HUES64 (cell line): ENCODE measurements around the gene PLSCR1.
"Not testable (repeated sequence)": the region's sequence is repeated elsewhere in the genome, so short reads cannot be mapped to it uniquely, and the experiment has no call there.

Source experiments
- H3K27ac ChIP-seq: 2 replicates; pipeline ENCODE4 v1.7.0; 2013; ENCODE audit warnings: low read depth, low read length, inconsistent platforms
- H3K27me3 ChIP-seq: 2 replicates; pipeline ENCODE4 v1.6.1; 2013; ENCODE audit warnings: mild to moderate bottlenecking, low read length; ENCODE audit not compliant: insufficient read depth
- H3K36me3 ChIP-seq: 2 replicates; pipeline ENCODE4 v1.6.1; 2013; ENCODE audit warnings: mild to moderate bottlenecking, low read length; ENCODE audit not compliant: insufficient read depth
- H3K4me1 ChIP-seq: 2 replicates; pipeline ENCODE4 v1.6.1; 2013; ENCODE audit warnings: mild to moderate bottlenecking, low read length, moderate library complexity; ENCODE audit not compliant: insufficient read depth
- H3K4me3 ChIP-seq: 2 replicates; pipeline ENCODE4 v1.5.1; 2013; ENCODE audit warnings: mild to moderate bottlenecking, low read length, moderate library complexity
- H3K9ac ChIP-seq: 2 replicates; pipeline ENCODE4 v1.6.1; 2013; ENCODE audit warnings: mild to moderate bottlenecking, low read depth, low read length
- H3K9me3 ChIP-seq: 2 replicates; pipeline ENCODE4 v1.6.1; 2013; ENCODE audit warnings: low read depth, low read length; ENCODE audit not compliant: insufficient read depth
- WGBS: fragments of 150-250, 120-280 bp; methylation state at CpG from one replicate; pipeline ENCODE4 v1.1.7; 2013; ENCODE audit warnings: missing lambda C conversion rate; 5-methylcytosine and 5-hydroxymethylcytosine counted together

Gene PLSCR1

DNA sequence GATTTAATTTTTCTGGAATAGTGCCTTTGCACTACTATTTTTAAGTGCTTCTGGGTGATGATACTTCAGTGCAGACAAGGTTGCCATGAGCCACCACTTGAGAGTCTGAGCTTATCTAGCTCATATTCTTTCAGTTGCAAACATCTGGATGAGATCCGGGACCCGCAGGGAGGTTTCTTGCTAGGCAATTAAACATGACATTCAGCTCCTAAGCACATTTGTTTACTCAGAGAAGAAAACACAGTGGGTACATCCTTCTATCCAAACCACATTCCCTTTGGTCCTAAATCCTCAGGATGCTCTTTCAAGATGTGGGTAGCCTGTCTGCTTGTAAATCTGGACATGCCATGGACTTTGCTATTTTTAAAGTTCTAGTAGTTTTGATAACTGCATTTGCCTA lies 12.0 kb downstream of the PLSCR1 start:
- H3K4me3 ChIP-seq, result no peak overlapping the region
- H3K9me3 ChIP-seq, result no peaks in the 10 kb centered on the region
- no peak overlapping the region for H3K9ac ChIP-seq
- peaks cover 56% of the 10 kb centered on the region for H3K36me3 ChIP-seq
- H3K4me1 ChIP-seq, result peaks cover 59% of the 10 kb centered on the region
- H3K27ac ChIP-seq, result no peak overlapping the region
- 69% methylated on average over 2 of the region's 2 CpGs for WGBS
- H3K27me3 ChIP-seq, result no peaks in the 10 kb centered on the region

DNA sequence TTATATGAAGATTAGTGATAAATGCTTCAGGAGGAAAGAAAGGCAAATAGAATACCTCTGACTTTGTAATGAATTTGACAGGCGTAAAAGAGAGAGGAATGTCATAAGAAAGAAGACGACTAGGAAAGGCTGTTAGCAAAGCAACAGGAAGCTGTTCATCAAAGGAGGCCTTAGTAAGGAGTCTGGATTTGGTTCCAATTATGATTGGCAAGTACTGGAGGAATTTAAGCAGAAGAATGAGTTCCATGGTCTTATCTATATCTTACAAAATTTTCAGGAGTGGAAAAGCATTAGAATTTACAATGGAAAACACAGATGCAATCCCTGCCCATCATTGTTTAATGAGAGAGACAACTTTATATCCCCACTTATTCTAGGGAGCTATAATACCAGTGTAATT lies 13.8 kb downstream of the PLSCR1 start:
- no peaks in the 10 kb centered on the region for H3K27me3 ChIP-seq
- peaks cover 64% of the 10 kb centered on the region for H3K36me3 ChIP-seq
- 82% methylated on average over 2 of the region's 2 CpGs for WGBS
- no peak overlapping the region for H3K27ac ChIP-seq
- no peaks in the 10 kb centered on the region for H3K9me3 ChIP-seq
- H3K4me3 ChIP-seq, result no peak overlapping the region
- peaks cover 41% of the 10 kb centered on the region for H3K4me1 ChIP-seq
- no peak overlapping the region for H3K9ac ChIP-seq

DNA sequence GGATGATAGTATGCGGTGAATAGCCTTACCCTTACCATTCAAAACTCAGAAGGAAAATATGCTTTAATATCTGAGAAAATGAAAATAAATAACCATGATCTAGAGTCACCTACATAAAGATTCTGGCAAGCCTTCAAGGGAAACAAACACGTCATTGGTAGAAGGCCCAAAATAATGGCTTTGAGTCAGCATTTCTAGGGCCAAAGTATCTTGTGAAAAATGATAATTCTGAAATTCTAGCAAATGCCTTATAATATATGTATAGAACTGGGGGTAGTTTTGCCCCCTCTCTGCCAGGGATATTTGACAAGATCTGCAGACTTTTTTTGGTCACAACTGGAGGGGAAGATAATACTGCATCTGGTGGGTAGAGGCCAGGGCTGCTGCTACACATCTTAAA lies 15.4 kb downstream of the PLSCR1 start:
- no peak overlapping the region for H3K27ac ChIP-seq
- WGBS, result 100% methylated on average over 1 of the region's 2 CpGs

DNA sequence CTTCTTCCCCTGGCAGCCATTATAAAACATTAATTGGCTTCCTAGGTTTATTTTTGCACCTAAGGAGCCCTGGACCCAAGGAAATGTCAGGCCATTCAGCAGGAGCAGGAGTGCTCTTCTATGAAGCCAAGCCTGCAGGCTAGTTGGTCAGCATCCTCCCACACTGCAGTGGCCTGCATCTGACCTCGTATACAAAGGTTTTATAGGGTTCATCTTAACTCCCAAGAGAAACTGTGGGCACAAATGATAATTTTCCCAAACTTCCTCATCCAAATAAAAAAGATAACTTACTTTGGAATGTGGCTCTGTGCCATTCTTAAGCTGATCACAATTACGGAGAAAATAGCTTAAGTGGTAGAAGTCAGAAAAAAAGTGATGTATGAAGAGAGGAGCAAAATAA lies 19.4 kb downstream of the PLSCR1 start:
- Histone ChIP-seq H3K4me3 (no peak overlapping the region), H3K36me3 (peaks cover 51% of the 10 kb centered on the region), H3K27me3 (no peaks in the 10 kb centered on the region), H3K4me1 (peaks cover 44% of the 10 kb centered on the region), H3K9me3 (no peaks in the 10 kb centered on the region), H3K27ac (no peak overlapping the region; the same call in 1 of the 2 replicates), H3K9ac (no peak overlapping the region)
- 98% methylated on average over 2 of the region's 2 CpGs for WGBS

More for the DNA sequence above, 15.4 kb downstream of the PLSCR1 start:
- H3K36me3 ChIP-seq, result peaks cover 64% of the 10 kb centered on the region
- H3K9me3 ChIP-seq, result no peaks in the 10 kb centered on the region
- H3K4me1 ChIP-seq, result peaks cover 48% of the 10 kb centered on the region
- no peaks in the 10 kb centered on the region for H3K27me3 ChIP-seq
- no peak overlapping the region for H3K4me3 ChIP-seq
- H3K9ac ChIP-seq, result no peak overlapping the region

DNA sequence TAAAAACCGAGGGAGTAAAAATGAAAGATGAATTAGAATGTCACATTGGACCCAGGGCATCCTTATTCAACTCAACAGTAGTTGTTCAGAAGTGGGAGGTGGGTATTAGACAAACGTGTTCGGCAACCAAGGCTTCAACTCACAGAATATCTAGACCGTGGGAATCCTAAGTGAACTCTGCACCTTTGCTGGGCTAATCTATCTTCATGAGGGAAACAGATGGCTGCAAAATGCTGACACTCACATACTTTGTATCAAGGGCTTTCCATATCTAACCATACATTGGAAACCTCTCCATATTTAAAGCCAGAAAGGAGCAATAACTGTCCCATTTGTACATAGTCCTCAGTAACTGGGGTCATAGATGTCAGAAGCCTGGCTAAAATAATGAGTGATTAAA lies 20.9 kb downstream of the PLSCR1 start:
- H3K9ac ChIP-seq, result peak overlapping the region; percentile 67; the same call in 1 of the 2 replicates
- WGBS, result 82% methylated on average over 4 of the region's 4 CpGs
- H3K27ac ChIP-seq, result peak overlapping the region; percentile 91
- no peaks in the 10 kb centered on the region for H3K27me3 ChIP-seq
- peaks cover 44% of the 10 kb centered on the region for H3K4me1 ChIP-seq
- H3K9me3 ChIP-seq, result no peaks in the 10 kb centered on the region
- peaks cover 49% of the 10 kb centered on the region for H3K36me3 ChIP-seq
- H3K4me3 ChIP-seq, result no peak overlapping the region

DNA sequence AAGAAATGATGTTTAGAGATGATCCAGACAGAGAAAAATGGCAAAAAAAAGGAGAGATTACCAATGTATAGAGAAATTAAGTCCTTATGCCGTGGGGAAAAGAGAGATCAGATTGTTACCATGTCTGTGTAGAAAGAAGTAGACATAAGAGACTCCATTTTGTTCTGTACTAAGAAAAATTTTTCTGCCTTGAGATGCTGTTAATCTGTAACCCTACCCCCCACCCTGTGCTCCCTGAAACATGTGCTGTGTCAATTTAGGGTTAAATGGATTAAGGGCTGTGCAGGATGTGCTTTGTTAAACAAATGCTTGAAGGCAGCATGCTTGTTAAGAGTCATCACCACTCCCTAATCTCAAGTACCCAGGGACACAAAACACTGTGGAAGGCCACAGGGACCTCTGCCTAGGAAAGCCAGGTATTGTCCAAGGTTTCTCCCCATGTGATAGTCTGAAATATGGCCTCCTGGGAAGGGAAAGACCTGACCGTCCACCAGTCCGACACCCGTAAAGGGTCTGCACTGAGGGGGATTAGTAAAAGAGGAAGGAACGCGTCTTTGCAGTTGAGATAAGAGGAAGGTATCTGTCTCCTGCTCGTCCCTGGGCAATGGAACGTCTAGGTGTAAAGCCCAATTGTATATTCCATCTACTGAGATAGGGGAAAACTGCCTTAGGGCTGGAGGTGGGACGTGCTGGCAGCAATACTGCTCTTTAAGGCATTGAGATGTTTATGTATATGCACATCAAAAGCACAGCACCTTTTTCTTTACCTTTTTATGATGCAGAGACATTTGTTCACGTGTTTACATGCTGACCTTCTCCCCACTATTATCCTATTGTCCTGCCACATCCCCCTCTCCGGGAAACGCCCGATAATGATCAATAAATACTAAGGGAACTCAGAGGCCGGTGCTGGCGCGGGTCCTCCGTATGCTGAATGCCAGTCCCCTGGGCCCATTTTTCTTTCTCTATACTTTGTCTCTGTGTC lies 21.9 kb downstream of the PLSCR1 start:
- peak overlapping the region; percentile 67 for H3K9ac ChIP-seq
- peaks cover 44% of the 10 kb centered on the region for H3K4me1 ChIP-seq
- not testable (repeated sequence) for H3K27me3 ChIP-seq, H3K9me3 ChIP-seq
- H3K27ac ChIP-seq, result peak overlapping the region; percentile 91
- 35% methylated on average over 16 of the region's 17 CpGs for WGBS
- H3K36me3 ChIP-seq, result peaks cover 38% of the 10 kb centered on the region
- peak overlapping the region; percentile 32 for H3K4me3 ChIP-seq

DNA sequence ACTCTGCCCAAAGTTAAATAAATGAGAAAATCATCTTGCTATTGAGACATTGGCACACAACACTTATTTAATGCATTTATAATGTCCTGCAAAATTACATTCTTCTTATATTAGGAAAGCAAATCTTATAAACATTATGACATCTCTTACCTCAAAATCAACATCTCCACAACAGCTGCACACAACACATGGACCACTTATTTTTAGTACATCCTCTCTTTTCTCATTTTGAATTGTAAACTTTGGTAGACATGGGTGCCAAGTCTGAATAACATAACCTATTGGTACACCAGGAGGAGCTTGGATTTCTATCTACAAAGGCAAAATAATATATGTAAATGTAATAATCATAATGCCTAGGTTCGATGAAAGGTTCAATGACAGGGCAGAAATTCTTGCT lies 23.0 kb downstream of the PLSCR1 start:
- Histone ChIP-seq H3K36me3 (peaks cover 33% of the 10 kb centered on the region), H3K9ac (no peak overlapping the region), H3K9me3 (no peaks in the 10 kb centered on the region), H3K27ac (no peak overlapping the region), H3K27me3 (no peaks in the 10 kb centered on the region), H3K4me1 (peaks cover 44% of the 10 kb centered on the region), H3K4me3 (no peak overlapping the region)
- 97% methylated on average over 1 of the region's 1 CpG for WGBS

DNA sequence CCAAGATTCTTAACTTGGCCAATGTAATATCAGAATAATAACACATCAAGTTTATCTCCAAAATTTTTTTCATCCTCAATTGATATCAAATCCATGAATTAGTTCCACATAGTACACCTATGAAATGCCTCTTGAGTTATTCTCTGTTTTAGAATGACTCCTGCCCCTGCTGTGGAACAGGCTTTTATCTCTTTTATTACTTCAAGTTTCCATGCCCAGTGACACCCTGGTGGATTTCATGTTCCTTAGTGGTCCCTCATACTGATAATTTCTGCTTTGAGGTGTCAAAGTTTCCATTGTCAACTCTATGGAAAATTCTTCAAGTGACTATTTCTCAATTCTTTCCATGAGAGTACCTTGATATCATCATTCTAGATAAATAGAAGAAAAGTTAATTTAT lies 24.6 kb downstream of the PLSCR1 start:
- H3K27me3 ChIP-seq, result no peaks in the 10 kb centered on the region
- peaks cover 1% of the 10 kb centered on the region; the same call in 1 of the 2 replicates for H3K9me3 ChIP-seq
- peaks cover 48% of the 10 kb centered on the region for H3K36me3 ChIP-seq
- no peak overlapping the region for H3K27ac ChIP-seq
- no peak overlapping the region for H3K9ac ChIP-seq
- no peak overlapping the region for H3K4me3 ChIP-seq
- peaks cover 37% of the 10 kb centered on the region for H3K4me1 ChIP-seq

DNA sequence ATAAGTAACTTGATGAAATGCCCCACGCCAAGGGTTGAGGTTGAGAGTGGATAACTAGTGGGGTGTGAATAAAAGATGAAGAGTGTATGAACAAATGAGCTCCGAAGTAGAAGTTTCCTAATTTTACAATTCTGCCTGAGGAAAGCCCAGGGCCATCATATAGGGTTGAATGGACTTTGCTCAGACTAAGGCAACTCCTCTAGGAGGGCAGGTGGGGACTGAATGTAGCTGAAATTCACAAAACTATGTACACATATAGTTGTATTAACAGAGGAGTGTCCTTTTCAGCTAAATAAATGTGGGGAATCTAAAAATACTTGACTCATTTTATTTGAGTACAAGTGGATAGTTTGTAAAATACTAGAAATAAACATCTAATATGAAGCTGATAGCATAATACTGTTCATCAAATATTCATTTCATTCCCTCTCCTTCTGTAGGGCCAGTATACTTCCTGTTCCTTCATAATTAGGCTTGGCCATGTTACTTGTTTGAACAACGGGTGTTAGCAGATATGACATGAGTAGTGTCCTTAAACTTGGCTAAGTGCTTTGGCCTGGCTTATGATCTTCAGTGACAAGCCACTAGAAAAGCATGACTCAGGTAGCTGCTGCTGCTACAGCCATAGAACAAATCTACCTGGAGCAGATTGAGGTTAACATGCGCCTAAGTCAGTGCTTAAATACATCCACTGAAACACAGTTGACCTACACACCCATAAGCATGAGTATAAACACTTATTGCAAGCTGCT lies 26.5 kb downstream of the PLSCR1 start:
- Histone ChIP-seq H3K4me1 (peaks cover 23% of the 10 kb centered on the region), H3K27ac (no peak overlapping the region), H3K9ac (no peak overlapping the region), H3K27me3 (no peaks in the 10 kb centered on the region), H3K36me3 (peaks cover 56% of the 10 kb centered on the region), H3K4me3 (no peak overlapping the region), H3K9me3 (peaks cover 6% of the 10 kb centered on the region)
- WGBS, result 93% methylated on average over 4 of the region's 4 CpGs

DNA sequence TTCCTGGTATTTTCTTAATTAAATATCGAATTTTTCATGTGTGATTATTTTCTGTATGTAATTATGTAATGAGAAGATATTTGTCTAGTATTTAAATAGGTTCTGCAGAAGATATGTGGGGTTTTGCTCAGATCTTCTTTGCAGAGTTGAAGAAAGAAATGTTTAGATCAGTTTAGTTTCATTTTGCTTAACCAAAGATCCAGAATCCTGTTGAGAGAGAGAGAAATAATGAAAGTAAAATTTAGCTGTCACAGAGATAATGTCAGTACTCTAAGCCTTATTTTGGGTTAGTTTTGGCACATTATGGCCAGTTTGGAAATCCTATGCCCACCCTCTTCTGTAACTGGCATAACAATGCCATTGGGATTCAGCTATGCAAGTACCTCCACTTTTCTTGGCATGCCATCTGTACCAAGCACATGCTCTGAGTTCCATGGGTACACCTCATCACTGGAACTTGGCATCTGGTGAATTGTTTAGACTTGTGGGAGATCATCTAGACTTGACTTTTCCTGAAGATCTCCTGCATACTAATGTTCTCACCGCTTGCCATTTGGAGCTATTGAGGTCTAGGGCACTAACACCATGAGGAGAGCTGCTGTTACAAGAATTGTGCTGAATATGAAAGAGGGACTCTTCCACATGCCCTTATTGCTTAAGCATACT lies 30.9 kb downstream of the PLSCR1 start:
- Histone ChIP-seq H3K9ac (no peak overlapping the region), H3K4me3 (no peak overlapping the region), H3K27me3 (no peaks in the 10 kb centered on the region), H3K9me3 (peaks cover 6% of the 10 kb centered on the region), H3K36me3 (peaks cover 29% of the 10 kb centered on the region), H3K4me1 (peaks cover 7% of the 10 kb centered on the region; the same call in 1 of the 2 replicates), H3K27ac (no peak overlapping the region)
- WGBS, result 94% methylated on average over 2 of the region's 2 CpGs
